Measurements from ENCODE around the gene MFN1.

DNA sequence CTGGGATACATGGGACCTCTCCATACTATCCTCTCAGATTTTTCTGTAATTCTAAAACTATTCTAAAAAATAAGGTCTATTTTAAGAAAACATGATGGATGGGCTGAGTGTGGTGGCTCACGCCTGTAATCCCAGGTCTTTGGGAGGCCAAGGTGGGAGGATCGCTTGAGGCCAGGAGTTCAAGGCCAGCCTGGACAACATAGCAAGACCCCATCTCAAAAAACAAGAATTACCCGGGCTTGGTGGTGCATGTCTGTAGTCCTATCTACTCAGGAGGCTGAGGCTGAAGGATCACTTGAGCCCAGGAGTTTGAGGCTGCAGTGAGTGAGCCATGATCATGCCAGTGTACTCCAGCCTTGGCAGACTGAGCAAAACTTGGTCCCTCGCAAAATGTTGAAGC is 15.3 kb upstream of the MFN1 start:
- TF ChIP-seq, protein P1, sequence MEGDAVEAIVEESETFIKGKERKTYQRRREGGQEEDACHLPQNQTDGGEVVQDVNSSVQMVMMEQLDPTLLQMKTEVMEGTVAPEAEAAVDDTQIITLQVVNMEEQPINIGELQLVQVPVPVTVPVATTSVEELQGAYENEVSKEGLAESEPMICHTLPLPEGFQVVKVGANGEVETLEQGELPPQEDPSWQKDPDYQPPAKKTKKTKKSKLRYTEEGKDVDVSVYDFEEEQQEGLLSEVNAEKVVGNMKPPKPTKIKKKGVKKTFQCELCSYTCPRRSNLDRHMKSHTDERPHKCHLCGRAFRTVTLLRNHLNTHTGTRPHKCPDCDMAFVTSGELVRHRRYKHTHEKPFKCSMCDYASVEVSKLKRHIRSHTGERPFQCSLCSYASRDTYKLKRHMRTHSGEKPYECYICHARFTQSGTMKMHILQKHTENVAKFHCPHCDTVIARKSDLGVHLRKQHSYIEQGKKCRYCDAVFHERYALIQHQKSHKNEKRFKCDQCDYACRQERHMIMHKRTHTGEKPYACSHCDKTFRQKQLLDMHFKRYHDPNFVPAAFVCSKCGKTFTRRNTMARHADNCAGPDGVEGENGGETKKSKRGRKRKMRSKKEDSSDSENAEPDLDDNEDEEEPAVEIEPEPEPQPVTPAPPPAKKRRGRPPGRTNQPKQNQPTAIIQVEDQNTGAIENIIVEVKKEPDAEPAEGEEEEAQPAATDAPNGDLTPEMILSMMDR (IDR thresholded peaks at IDR 0.05): no peak
- no peak for TF ChIP-seq POLR2A (IDR thresholded peaks at IDR 0.05)
